Inflammatory macrophage (primary cell): ENCODE data around the gene S100A14.
A peak's percentile ranks its signal among the peaks of the same experiment; 100 is the strongest.
"Not testable (repeated sequence)": the region's sequence is repeated elsewhere in the genome, so short reads cannot be mapped to it uniquely, and the experiment has no call there.

Experiments used
- DNase-seq, 2 donors: peaks; one replicate each; pipeline ENCODE4 v3.0.0-alpha.2; 2020 to 2022

Gene S100A14

DNA sequence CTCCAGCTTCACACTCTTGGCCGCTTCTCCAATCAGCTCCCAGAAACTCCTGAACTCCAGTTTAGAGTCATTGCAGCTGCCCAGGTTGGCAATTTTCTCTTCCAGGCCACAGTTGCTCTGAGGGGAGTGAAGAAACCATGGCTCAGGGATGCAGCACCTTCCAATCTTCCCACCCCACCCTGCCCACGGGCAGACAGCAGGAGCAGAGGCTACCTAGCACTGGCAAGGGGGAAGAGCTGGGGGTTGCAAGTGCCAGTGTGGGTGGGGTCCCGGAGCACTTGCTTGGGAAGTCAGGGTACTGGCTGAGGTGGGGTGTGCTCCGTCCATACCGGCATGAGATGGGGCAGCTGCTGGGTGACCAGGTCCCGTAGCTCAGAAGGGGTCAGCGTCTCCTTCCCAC, 1.2 kb downstream of the S100A14 start:
- DNase-seq: no peak

DNA sequence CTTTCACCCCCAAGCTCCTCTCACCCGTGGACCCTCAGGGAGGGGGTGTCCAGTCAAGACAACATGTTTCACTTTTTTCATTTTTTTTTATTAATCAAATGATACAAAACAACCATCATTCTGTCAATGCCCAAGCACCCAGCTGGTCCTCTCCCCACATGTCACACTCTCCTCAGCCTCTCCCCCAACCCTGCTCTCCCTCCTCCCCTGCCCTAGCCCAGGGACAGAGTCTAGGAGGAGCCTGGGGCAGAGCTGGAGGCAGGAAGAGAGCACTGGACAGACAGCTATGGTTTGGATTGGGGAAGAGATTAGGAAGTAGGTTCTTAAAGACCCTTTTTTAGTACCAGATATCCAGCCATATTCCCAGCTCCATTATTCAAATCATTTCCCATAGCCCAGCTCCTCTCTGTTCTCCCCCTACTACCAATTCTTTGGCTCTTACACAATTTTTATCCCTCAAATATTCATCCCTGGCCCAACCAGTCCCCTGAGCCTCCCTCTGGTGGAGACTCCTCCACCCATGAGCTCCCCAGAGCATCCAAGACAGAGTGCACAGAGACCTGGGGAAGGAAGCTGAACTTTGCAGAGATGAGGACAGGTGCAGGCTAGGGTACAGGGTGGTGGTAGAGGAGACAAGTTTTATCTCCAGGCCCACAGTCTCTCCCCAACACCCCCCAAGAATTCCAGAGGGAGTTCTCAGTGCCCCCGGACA, 1.8 kb downstream of the S100A14 start:
- no peak for DNase-seq

- DNase-seq: no peak
These were observed 2.7 kb downstream of the S100A14 start for GRCh38 chr1:153613406-153613805.

DNA sequence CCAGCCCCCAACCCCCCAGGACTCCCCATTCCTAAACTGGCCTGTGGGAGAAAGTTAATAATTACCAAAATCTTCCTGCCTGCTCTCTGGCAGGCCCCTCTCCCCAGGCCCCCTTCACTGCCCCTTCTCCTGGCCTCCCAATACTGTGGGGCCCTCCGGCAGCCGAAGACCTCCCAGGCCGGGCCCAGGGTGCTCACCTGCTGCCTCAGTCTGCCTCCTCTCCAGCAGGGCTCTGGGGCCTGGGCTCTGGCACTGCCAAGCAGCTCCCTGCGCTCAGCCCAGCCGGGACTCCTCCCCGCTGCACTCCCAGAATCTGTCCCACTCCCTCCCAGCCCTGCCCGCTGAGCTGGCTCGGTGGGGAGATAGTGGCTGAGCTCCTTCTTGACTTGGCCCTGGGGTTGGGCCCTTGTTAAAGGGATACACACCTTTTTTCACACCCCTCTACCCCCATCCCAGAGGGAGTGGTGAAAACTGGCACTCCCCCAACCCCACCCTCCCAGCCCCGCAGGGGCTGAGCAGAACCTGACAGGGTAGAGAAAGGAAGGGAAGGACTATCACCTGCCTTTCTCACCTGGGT, 3.3 kb downstream of the S100A14 start, which contains the start of gene S100A16:
TSS of gene S100A16 (minus strand) at position 383 of the 577 bp plus-strand sequence. CDS start 4,986 bp downstream, outside the sequence.
- no peak for DNase-seq

- DNase-seq: no peak
These were observed 3.9 kb downstream of the S100A14 start for GRCh38 chr1:153612111-153612754.

- no peak for DNase-seq
These were observed 4.8 kb downstream of the S100A14 start for GRCh38 chr1:153611356-153611755.

DNA sequence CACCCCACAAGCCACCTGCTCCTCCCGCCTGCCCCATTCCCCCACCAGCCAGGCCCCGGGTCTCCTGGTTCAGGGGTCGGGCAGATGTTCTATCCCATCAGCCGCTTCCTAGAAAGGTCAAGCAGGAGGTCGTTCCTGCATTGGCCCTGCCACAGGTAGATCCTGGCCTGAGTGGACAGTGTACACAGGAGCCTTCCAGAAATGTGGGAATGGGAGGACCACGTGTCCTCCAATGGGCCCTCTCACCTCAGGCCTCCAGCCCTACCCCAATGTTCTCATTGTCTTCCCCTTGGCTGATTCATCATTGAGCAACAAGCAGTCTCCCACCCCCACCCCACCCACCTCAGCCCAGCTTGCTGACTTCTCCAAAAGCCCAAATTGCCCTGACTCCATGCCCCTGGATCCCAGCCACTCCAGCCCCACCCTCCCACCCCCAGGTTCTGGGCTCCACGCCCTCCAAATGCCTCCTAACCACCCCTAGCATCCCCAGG, 5.3 kb downstream of the S100A14 start:
- peak; percentile 55 to 86 for DNase-seq

DNA sequence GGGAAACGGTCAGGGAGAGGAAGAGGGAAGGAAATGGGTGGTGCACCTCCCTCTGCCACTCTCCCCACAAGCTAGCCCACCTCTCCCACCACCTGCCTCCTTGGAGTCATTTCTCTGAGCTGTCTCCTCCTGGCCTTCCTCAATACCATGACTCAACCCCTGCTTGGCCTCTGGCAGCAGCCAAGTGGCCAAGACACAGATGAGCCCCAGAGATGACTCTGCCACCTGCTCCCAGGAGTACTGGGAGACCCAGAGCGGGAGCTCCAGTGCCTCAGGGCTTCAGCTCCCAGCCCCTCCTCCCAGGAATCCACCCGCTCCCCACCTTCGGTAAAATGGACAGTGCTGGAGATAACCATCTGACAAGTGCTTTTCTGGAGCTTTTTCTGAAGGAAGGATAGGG, 5.8 kb downstream of the S100A14 start:
- peak; percentile 33 to 58 for DNase-seq

DNA sequence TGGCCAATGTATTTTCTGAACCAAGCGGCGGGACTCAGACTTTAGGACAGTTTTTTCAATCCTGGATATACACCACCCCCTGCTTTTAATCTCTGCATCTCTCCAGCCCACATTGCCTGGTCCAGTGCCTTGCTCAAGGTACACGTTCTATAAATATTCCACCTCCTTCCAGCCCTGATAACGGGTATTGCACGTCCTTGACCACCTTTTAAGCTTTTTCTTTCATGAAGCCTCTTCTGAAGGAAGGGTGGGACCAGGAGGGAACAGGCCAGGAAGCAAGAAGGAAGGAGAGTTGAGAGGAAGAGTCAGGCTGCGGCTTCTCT, 6.6 kb downstream of the S100A14 start:
- DNase-seq: no peak

DNA sequence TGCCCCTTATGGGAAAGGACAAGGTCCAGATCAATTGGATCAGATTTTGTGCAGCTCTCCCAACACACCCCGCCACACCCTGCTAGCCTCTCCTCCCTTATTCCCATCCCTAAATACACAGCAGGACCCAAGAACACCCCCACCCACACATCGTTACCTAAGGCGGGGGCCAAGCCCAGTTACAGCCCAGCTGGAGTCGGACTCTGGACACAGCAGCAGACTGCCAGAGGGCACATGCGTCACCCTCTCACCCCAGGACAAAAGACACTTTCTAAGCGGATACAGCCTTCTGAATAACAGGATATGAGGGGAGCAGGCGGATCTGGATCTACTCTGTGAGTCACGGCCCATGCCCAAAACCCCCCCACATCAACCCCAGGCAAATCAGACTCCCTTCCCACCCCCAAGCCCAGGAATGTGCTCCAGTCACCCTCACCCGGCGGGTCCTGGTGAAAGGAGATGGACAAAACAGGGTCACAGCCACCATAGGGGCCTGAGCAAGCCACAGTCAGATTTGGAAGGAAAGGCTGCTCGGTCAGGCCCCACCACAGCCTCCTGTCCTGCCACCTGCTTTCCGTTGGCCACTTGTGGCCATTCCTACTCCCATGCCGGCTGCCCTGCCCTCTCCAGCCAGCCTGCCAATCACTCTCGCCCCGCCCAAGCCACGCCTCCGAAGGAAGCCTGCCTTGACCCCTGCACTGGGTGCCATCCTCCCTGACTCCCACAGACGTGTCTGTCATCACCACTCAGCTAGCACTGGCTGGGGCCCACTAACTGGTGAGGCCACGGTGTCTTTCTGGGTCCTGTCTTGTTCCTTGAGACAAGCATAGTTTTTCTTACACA, 7.2 kb downstream of the S100A14 start:
- peak; percentile 84 to 92 for DNase-seq

- DNase-seq: no peak
These were observed 7.9 kb downstream of the S100A14 start for GRCh38 chr1:153608089-153608682.

DNA sequence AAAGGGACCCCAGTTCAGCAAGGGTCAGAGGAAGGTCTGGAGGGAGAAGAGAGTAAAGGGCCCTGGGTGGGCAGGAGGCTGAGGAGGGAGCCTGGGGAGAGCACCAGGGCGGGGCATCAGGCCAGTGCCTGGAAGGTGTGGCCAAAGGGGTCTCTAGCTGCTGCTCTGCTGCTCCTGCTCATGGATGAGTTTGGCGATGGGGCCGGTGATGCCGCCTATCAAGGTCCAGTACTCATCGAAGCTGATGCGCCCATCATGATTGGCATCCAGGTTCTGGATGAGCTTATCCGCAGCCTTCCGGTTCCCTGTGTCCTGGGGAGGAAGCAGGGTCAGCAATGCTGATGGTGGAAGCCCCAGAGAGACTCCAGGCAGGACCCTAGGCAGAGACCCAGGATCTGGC, 8.7 kb downstream of the S100A14 start:
- no peak for DNase-seq

DNA sequence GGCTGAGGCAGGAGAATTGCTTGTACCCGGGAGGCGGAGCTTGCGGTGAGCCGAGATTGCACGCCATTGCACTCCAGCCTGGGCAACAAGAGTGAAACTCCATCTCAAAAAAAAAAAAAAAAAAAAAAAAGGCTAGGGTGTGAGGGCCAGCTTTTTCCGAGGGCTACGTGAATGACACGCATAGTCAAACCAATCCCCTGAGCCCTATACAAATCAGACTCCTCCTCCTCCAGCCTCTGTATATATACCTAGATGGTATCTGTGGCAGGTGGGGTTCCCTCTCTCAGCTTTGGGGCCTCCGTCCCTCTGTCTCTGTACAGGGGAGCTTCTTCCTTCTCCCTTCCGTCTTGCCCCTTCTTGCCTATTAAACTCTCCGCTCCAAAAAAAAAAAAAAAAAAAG, 9.9 kb downstream of the S100A14 start:
- no peak for DNase-seq

DNA sequence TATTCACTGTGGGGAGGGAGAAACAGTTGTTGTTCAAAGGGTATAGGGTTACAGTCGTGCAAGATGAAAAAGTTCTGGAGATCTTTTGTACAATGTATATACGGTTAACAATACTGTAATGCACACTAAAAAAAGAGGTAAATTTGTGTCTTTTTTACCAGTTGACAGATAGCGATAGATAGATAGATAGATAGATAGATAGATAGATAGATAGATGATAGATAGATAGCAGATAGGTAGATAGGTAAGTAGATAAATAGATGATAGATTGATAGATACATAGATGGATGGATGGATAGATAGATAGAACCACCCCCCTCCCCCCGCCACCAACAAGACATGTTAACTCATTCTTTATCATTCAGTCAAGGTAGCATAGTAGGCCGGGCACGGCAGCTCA, 13.4 kb downstream of the S100A14 start:
- DNase-seq: no peak

DNA sequence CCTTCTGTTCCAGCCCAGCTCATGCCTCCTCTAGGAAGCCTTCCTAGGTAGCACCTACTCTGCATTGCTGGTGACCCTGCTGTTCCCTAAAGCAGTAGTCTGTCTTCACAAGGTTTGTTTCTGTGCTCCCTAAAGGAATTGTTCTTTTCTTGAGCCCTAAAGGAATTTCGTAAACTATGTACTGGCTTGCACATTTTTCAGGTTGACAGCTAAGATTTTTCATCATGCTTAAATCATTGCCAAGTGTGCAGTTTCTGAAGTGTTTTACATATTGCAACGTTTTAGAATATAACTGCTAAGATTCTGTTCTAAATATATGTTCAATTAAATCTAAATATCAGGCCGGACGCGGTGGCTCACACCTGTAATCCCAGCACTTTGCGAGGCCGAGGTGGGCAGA, 16.3 kb downstream of the S100A14 start:
- no peak for DNase-seq

DNA sequence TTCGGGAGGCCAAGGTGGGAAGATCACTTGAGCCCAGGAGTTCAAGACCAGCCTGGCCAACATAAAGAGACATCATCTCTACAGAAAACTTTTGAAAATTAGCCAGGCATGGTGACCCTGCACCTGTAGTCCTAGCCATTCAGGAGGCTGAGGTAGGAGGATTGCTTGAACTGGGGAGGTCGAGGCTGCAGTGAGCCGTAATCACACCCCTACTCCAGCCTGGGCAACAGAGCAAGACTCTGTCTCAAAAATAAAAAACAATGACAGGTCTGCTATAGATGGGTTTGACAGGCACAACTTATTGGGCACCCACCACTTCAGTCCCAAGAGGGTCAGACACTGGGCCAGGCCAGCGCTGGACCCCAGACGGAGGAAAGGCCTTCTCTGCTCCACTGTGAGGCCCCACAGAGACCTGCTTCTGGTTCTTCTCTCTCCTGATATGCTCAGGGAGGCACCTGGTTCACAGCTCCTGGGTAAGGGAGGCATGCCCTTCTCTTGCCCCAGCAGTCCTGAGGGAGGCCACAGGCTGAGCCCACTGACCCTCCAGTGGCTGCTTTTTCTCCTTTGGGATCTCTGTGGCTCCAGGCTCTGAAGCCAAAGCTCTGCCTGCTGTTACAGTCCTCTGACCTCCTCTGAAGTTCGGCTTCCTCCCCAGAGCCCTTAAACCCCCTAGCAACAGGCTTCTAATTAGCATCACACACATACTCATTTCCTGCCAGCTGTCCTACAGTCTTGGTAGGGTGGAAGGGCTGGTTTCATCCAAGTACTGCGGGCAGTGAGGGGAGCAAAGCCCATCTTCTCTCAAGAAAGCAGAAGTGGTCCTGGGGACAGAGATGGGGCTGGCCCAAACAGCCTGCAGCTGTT, 17.6 kb downstream of the S100A14 start:
- peak; percentile 19 to 45 for DNase-seq

- DNase-seq: peak; percentile 68 to 78
These were observed 18.9 kb downstream of the S100A14 start for GRCh38 chr1:153597206-153597605.

DNA sequence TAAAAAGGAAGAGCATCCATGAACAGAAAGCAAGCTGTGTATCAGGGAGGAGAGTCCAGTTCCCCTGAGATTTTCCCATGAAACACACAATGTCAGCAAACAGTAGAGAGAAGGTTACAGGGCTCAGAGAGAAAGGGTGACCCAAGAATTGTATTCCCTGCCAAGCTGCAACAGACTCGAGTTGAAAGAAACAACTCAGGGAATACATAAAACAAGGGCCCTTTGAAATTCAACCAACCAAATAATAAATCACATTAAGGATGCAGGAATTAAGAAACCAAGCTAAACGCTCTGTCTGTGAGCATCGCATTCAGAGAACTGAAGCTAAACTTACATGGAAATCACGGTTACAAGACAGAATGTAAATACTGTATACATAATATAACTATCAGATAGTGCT, 23.4 kb downstream of the S100A14 start:
- no peak for DNase-seq

GRCh38 chr1:153588482-153588881, 27.6 kb downstream of the S100A14 start:
- DNase-seq: no peak

DNA sequence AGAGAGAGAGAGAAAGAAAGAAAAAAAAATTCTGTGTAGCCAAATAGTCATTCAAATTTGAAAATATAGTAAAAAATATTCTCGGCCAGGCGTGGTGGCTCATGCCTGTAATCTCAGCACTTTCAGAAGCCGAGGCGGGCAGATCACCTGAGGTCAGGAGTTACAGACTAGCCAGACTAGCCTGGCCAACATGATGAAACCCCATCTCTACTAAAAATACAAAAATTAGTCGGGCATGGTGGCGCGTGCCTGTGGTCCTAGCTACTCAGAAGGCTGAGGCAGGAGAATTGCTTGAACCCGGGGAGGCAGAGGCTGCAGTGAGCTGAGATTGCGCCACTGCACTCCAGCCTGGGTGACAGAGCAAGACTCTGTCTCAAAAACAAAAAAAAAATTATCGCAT, 28.1 kb downstream of the S100A14 start:
- DNase-seq: not testable (repeated sequence)

- DNase-seq: no peak
These were observed 28.8 kb downstream of the S100A14 start for GRCh38 chr1:153587314-153587713.

DNA sequence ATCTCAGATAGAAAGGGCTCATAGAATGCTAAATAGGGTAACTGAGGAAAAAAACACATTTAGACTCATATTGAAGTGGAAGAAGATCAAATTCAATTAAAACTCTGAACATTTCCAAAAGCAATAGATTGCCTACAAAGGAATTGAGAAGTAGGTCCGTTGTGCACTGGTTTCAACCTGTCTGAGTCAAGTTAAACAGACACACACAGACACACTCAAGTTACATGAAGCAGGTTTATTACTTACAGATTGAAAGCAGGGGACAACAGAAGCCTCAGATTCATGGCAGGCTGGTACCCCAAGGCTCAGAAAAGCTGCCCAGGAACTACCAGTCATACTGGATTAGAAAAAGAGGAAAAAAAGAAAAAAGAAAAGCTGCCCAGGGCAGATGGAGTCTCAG, 29.8 kb downstream of the S100A14 start:
- DNase-seq: no peak
